A673 (cell line): ENCODE results near the gene SART3.

Experiments
- EZH2 ChIP-seq: fragments of 200-600 bp; sonication (generic); IDR thresholded peaks from 2 replicates; pipeline ENCODE4 v1.6.1; 2017; ENCODE audit warnings: borderline replicate concordance, low read depth, mild to moderate bottlenecking, mixed read lengths, antibody characterized with exemption, low read length; ENCODE audit not compliant: poor library complexity, severe bottlenecking
- TF ChIP-seq, protein P1 (sequence below): fragments of 300-800, 200-600 bp; sonication (generic); conservative IDR thresholded peaks from 2 replicates; pipeline ENCODE4 v1.5.1; 2017; ENCODE audit warnings: low read depth, mild to moderate bottlenecking, antibody characterized with exemption, low read length, moderate library complexity, mixed read lengths

DNA sequence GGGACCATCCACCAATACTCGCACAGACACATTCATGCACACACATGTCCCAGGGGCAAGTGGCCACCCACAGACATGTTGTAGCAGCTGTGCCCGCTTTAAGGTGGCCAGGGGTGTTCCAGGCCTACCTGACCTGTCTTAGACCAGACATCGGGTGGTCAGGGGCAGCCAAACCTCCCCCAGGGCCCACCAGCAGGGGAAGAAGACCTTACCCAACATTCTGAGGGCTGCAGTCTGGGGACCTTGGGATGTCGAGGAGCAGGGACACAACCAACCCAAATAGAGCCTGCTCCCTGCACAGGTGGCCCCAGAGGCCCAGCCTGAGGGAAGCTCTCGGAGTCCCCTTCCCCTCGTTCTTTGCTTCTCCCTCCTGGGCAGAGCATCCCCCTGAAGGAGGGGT, 38.6 kb upstream of the SART3 start:
- TF ChIP-seq, protein P1, sequence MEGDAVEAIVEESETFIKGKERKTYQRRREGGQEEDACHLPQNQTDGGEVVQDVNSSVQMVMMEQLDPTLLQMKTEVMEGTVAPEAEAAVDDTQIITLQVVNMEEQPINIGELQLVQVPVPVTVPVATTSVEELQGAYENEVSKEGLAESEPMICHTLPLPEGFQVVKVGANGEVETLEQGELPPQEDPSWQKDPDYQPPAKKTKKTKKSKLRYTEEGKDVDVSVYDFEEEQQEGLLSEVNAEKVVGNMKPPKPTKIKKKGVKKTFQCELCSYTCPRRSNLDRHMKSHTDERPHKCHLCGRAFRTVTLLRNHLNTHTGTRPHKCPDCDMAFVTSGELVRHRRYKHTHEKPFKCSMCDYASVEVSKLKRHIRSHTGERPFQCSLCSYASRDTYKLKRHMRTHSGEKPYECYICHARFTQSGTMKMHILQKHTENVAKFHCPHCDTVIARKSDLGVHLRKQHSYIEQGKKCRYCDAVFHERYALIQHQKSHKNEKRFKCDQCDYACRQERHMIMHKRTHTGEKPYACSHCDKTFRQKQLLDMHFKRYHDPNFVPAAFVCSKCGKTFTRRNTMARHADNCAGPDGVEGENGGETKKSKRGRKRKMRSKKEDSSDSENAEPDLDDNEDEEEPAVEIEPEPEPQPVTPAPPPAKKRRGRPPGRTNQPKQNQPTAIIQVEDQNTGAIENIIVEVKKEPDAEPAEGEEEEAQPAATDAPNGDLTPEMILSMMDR, result no peak
- no peak for TF ChIP-seq EZH2
